ENCODE data around the gene WDFY2. TPM values are rescaled to one million over a fixed set of nuclear protein-coding genes. Genes with fewer than 3 reads are reported as not detected.
A peak's percentile ranks its signal among the peaks of the same experiment; 100 is the strongest.

WDFY2 gene
- total RNA-seq, 2 experiments from 2014 or later = 12.7 to 15.5 TPM

DNA sequence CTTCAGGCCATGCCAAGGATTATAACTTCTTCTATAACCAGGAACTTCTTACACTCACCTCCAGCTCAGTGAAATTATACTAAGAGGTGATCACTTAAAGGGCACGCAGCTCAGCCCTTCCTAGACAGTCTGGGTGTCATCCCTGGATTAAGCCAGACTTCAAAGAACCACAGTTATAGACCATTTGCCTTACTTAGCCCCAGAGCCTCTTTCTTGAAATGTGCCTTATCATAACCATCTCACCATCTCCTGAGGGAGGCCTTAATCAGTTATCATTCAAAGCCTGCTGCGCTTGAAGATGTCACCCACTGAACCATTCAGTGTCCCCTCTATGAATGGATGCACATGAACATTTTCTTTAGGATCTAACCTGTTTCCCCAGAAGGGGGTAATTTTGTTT lies 229.8 kb downstream of the WDFY2 start:
- ATAC-seq (ENCODE audit: low read depth) = no peak
- Mint-ChIP-seq H3K36me3 (no peaks in the 10 kb centered on the region), H3K27ac (peak overlapping the region; percentile 13), H3K9me3 (no peaks in the 10 kb centered on the region), H3K4me1 (peaks cover 28% of the 10 kb centered on the region), H3K4me3 (no peak overlapping the region), H3K27me3 (no peaks in the 10 kb centered on the region)
- no peak for DNase-seq
- POLR2A ChIA-PET = interaction anchor here (0.6 to 1.4 kb wide), 5 partner anchors 8 to 361 kb away, joined by 3 to 4 read pairs (median 3); no protein-coding TSS in a partner anchor

DNA sequence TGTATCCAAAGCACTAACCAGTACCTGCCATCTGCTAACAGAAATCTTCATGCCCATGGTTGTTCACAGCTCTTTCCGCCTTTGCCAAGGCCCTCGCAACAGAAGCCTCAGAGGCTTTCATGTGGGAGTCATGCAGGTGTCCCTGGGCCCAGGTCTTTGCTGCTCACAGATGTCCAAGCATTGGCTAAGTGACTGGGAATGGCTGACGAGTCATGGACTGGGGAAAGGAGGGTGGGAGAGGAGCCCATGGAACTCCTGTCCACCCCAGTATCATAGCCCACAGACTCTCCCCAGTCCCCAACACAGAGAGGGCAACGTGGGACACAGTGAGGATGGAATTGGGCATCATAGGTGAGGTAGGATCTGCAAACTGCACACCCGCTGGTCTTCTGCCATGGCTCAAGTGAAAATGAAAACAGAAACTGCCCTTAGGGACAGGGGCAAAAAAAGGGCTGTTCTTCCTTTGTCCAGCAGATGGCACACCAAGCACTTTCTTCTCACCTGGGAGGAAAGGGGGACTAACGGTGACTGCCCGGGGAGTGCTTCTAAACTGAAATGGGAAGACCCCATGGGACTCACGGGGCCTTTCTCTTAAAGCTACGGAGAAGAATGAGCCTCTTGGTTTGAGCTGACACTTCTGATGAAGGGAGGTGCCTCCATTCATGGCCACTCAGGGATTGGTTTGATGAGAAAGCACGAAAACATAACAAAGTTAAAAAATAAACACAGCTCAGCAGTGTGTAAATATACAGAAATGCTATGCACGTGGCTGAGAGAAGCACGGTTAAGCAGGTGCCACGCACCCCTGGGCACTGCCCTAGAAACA lies 230.8 kb downstream of the WDFY2 start:
- Mint-ChIP-seq H3K27ac (peak overlapping the region; percentile 86), H3K4me3 (peak overlapping the region; percentile 57), H3K4me1 (peaks cover 37% of the 10 kb centered on the region), H3K9me3 (no peaks in the 10 kb centered on the region), H3K27me3 (no peaks in the 10 kb centered on the region), H3K36me3 (no peaks in the 10 kb centered on the region)
- ATAC-seq (ENCODE audit: low read depth) (peak; percentile 87), DNase-seq (peak; percentile 70)
- POLR2A ChIA-PET = interaction anchor here (0.6 to 1.5 kb wide), 9 partner anchors 10 to 362 kb away, joined by 3 to 11 read pairs (median 4); partner anchors contain the start of gene INTS6

DNA sequence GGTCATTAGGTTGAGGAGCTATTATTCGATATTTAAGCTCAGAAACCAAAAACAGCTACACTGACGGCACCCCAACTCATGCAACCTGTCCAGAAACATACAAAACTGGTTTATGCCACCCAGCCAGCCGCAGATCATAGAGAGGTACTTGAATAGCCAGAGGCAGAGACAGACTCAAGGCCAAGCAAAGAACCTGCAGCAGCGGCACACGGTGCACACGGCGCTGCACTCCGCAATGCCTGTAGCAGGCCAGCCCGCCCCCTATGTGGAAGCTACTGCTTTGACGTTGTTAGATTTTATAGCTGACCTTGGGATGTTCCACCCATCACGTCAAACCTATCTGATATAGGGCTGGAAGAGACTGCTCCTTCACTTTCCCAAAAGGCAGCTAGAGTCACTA lies 231.6 kb downstream of the WDFY2 start:
- H3K27me3 Mint-ChIP-seq = no peaks in the 10 kb centered on the region
- DNase-seq (no peak), ATAC-seq (ENCODE audit: low read depth) (no peak)
- no peaks in the 10 kb centered on the region for H3K9me3 Mint-ChIP-seq
- H3K27ac Mint-ChIP-seq = peak overlapping the region; percentile 86
- peaks cover 44% of the 10 kb centered on the region for H3K4me1 Mint-ChIP-seq
- POLR2A ChIA-PET = interaction anchor here (1.1 to 1.5 kb wide), 6 partner anchors 9 to 363 kb away, joined by 3 to 11 read pairs (median 4); partner anchors contain the start of gene INTS6
- H3K36me3 Mint-ChIP-seq = no peaks in the 10 kb centered on the region
- no peak overlapping the region for H3K4me3 Mint-ChIP-seq

DNA sequence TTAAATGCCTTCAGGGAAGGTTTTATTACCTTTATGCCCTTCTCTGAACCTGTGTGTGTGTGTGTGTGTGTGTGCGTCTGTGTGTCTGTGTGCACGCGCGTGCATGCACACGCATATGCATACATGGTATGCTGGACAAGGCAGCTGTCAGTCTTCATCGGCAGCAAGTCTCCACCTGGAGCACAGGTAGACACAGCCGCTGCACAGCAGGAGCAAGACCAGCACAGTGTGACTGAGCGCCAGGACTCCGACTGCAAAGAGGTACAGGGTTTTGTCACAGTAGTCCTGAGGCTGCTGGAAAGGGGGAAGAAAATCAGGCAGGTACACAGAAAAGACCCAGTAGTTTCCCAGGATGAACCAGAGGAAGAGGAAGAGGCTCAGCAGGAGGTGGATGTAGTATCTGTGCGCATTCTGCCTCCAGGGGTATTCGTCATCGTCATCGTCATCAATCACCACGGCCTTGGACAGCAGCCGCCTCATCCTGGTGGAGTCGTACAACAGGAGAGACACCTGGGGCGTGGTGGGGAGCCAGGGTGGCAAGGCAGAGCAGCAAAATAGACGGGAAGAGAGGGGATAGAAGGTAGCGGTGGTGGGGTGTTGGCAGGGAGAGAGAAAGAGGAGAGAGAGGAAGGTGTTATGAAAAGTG lies 232.5 kb downstream of the WDFY2 start:
- POLR2A ChIA-PET = interaction anchor here (1.2 to 1.5 kb wide), 3 partner anchors 8 to 364 kb away, joined by 4 to 8 read pairs (median 5); partner anchors contain the start of gene INTS6
- peaks cover 50% of the 10 kb centered on the region for H3K4me1 Mint-ChIP-seq
- H3K27me3 Mint-ChIP-seq = no peaks in the 10 kb centered on the region
- H3K4me3 Mint-ChIP-seq = no peak overlapping the region
- ATAC-seq (ENCODE audit: low read depth) (no peak), DNase-seq (no peak)
- H3K36me3 Mint-ChIP-seq = no peaks in the 10 kb centered on the region
- H3K27ac Mint-ChIP-seq = peak overlapping the region; percentile 32
- no peaks in the 10 kb centered on the region for H3K9me3 Mint-ChIP-seq

Small RNA genes within 50 kb of the gene (microRNA-seq; reads per million reads assigned to microRNA genes)
- gene MIR4703 = not detected

Other genes starting within 250 kb of the WDFY2 start
- gene SERPINE3, start 244.8 kb upstream of the WDFY2 start, total RNA-seq = not detected
- gene INTS6, start 131.4 kb upstream of the WDFY2 start, total RNA-seq = 10 to 100 TPM; 45.5 to 49.7 TPM
- 10 to 100 TPM; 12.6 to 13.1 TPM for gene DHRS12, start 219.7 kb downstream of the WDFY2 start, total RNA-seq